Measurements from ENCODE around the gene SCN8A.

Gene SCN8A

DNA sequence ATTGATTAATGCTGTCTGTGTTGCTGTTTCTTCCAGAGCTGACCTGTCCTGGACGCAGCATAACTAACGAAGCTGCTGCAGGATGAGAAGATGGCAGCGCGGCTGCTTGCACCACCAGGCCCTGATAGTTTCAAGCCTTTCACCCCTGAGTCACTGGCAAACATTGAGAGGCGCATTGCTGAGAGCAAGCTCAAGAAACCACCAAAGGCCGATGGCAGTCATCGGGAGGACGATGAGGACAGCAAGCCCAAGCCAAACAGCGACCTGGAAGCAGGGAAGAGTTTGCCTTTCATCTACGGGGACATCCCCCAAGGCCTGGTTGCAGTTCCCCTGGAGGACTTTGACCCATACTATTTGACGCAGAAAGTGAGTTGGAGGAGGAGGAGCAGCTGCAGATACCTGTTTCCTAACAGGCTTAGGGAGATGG is 71.7 kb downstream of the SCN8A start:
- TF ChIP-seq, protein P1, sequence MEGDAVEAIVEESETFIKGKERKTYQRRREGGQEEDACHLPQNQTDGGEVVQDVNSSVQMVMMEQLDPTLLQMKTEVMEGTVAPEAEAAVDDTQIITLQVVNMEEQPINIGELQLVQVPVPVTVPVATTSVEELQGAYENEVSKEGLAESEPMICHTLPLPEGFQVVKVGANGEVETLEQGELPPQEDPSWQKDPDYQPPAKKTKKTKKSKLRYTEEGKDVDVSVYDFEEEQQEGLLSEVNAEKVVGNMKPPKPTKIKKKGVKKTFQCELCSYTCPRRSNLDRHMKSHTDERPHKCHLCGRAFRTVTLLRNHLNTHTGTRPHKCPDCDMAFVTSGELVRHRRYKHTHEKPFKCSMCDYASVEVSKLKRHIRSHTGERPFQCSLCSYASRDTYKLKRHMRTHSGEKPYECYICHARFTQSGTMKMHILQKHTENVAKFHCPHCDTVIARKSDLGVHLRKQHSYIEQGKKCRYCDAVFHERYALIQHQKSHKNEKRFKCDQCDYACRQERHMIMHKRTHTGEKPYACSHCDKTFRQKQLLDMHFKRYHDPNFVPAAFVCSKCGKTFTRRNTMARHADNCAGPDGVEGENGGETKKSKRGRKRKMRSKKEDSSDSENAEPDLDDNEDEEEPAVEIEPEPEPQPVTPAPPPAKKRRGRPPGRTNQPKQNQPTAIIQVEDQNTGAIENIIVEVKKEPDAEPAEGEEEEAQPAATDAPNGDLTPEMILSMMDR (IDR thresholded peaks at IDR 0.05; ENCODE audit: extremely low read depth, insufficient read depth, missing control alignments) = no peak
- in situ Hi-C loops (cut with MboI; ENCODE audit: low pct_unique_long_range_greater_than_20kb, low sequenced_read_pairs, unreplicated experiment) = no loop called here
- DNase-seq (ENCODE audit: low spot score) = no peak

DNA sequence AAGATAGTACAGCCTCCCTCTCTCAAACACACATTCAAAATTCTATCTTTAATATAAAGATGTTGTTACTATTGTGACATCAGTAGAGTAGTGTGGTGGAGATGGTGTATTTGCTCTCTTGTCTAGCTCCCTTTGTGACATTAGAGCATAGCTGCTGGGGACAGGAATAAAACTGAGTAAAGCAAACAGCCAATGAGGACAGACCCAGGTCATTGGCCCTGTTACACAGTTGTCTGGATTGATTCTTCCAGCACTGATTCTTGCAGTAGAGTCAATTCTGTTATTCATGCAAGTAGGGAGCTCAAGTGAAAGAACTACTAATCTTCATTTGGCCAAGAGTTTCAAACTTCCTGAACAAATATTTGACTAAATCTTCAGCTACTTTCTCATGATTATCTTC is 72.4 kb downstream of the SCN8A start:
- TF ChIP-seq, protein P1 (IDR thresholded peaks at IDR 0.05; ENCODE audit: extremely low read depth, insufficient read depth, missing control alignments) = no peak
- DNase-seq (ENCODE audit: low spot score) = no peak

DNA sequence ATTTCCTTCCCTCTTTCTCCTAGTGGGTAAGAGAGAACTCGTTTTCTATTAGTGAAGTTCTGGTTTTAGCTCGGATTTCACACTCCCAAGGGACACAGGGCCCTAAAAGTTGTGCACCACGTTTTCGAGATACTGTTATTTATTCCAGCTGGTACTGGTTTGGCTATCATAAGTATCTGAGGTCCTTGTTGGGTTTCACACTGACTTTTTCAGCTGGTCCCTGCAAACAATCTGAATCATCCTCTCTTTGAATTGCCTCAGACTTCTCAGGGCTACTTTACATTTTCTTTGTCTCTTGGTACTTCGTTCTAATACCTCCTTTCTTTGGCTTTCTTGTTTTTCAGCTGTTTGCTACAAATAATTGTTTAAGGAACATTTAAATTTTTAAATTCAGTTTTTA is 75.7 kb downstream of the SCN8A start:
- in situ Hi-C loops (cut with MboI; ENCODE audit: low pct_unique_long_range_greater_than_20kb, low sequenced_read_pairs, unreplicated experiment) = no loop called here

More for the DNA sequence above, 72.4 kb downstream of the SCN8A start:
- in situ Hi-C loops (cut with MboI; ENCODE audit: low pct_unique_long_range_greater_than_20kb, low sequenced_read_pairs, unreplicated experiment) = no loop called here

DNA sequence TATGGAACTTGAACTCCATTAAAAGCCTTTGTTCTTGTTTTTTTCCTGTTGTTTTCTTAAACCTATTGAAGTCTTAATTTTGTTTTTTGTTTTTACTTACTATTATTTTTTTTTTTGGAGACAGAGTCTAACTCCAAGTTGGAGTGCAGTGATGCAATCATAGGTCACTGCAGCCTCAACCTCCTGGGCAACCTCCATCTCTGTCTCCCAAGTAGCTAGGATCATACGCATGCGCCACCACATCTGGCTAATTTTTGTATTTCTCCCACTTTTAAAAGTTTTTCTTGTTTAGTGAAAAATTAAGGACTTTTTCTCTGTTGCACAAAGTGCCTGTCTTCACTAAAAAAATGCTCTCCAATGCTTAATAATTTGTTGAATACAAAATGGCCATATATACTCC is 76.2 kb downstream of the SCN8A start:
- TF ChIP-seq, protein P1 (IDR thresholded peaks at IDR 0.05; ENCODE audit: extremely low read depth, insufficient read depth, missing control alignments) = no peak
- no peak for DNase-seq (ENCODE audit: low spot score)
- in situ Hi-C loops (cut with MboI; ENCODE audit: low pct_unique_long_range_greater_than_20kb, low sequenced_read_pairs, unreplicated experiment) = no loop called here

More for the DNA sequence above, 75.7 kb downstream of the SCN8A start:
- TF ChIP-seq, protein P1 (IDR thresholded peaks at IDR 0.05; ENCODE audit: extremely low read depth, insufficient read depth, missing control alignments) = no peak
- no peak for DNase-seq (ENCODE audit: low spot score)

DNA sequence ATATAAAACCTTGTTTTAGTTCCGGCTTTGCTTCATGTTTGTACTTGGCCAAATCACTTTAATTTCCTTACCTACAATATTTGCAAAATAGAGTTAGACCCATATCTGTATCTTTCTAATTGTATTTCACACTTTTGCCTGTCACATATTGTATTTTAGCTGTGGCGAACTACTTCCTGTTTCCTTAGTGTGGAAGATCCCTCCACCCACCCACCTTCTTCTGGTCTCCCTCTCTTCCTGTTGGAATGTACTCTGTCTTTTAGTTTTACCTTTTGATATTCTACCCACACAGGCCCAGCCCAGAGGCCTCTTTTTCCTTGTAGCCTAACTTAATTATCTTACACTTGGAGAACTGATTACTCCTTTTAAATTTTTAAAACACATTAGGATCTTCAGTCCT is 78.2 kb downstream of the SCN8A start:
- TF ChIP-seq, protein P1 (IDR thresholded peaks at IDR 0.05; ENCODE audit: extremely low read depth, insufficient read depth, missing control alignments) = no peak

DNA sequence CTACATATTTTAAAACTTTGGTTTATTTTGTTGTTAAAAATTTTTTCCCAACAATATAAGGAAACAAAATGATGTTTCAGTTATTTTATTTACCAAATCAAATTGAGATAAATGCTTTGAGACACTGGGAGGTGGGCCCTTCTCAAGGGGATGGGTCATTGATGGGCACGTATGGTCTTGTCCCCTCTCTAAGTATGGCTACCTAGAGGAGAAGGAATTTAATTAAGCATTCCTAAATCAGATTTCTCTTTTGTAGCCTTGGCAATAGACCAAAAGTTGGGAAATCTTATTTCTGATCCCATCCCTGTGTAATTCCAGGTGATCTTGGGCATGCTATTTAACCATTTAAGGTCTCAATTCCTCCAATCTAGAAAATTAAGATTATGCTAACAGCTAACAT is 79.0 kb downstream of the SCN8A start:
- in situ Hi-C loops (cut with MboI; ENCODE audit: low pct_unique_long_range_greater_than_20kb, low sequenced_read_pairs, unreplicated experiment) = no loop called here
- TF ChIP-seq, protein P1 (IDR thresholded peaks at IDR 0.05; ENCODE audit: extremely low read depth, insufficient read depth, missing control alignments) = no peak
- DNase-seq (ENCODE audit: low spot score) = no peak

More for the DNA sequence above, 78.2 kb downstream of the SCN8A start:
- DNase-seq (ENCODE audit: low spot score) = no peak
- in situ Hi-C loops (cut with MboI; ENCODE audit: low pct_unique_long_range_greater_than_20kb, low sequenced_read_pairs, unreplicated experiment) = no loop called here

DNA sequence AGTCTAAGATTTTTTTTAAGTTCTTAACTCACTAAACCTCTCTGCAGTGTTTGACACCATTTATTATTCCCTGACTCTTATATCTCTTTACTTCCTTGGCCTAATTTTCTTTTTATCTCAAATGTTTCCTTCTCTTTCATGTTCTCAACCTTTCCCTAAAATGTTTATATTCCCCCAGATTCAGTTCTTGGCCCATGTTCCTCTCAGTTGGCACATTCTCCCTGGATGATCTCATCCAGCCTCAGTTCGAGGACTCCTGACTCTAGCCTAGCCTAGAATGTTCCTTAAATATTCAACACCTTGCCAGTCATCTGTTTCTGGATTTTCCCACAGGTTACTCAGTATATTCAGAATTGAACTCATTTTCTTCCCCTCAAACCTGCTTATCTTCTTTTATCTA is 81.3 kb downstream of the SCN8A start:
- DNase-seq (ENCODE audit: low spot score) = no peak
- TF ChIP-seq, protein P1 (IDR thresholded peaks at IDR 0.05; ENCODE audit: extremely low read depth, insufficient read depth, missing control alignments) = no peak
- in situ Hi-C loops (cut with MboI; ENCODE audit: low pct_unique_long_range_greater_than_20kb, low sequenced_read_pairs, unreplicated experiment) = no loop called here
